ENCODE results near the gene MFSD2B. TPM values are rescaled to one million over a fixed set of nuclear protein-coding genes. Genes with fewer than 3 reads are reported as not detected.

The MFSD2B gene
- total RNA-seq, 1 experiment from 2014 or later, result 0.48 TPM

DNA sequence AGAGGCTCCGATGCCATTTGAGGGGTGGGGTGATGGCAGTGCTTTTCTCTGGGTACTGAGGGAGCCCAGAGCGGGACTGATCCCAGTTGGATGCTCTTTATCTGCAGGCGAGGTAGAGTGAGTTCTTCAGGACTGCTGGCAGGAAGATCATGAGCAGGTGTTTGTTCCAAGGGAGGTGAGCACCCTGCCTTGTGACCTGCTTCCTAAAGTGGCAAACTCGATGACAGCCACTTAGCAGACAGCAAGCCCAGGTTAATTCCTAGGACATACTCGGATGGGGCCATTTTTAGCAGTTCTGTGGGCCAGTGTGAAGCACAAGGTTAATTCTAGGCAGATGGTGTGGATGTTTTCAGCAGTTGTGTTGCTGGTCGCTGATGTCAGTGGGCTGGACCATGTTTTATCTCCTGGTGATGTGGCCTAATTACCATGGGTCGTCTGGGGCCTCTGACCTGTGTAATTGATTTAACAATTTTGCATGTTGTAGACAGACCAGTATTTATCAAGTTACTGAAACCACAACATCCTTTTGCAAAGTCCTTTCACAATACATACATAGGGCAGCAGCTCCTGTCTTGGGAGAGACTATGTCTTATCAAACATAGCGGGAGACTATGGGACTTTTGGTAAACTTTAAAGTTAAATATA lies 44.6 kb downstream of the MFSD2B start:
- H3K4me3 ChIP-seq (ENCODE audit: low read depth, low read length), result no peak overlapping the region
- H3K27me3 ChIP-seq (replicated peaks; ENCODE audit: control insufficient read depth, insufficient read depth, low read length), result no peaks in the 10 kb centered on the region
- POLR2A ChIA-PET, result no interaction called here
- no peaks in the 10 kb centered on the region; the same call in 1 of the 2 replicates for H3K4me1 ChIP-seq
- no peaks in the 10 kb centered on the region for H3K36me3 Mint-ChIP-seq (ENCODE audit: insufficient read depth, unreplicated experiment)
- TF ChIP-seq, protein P1, sequence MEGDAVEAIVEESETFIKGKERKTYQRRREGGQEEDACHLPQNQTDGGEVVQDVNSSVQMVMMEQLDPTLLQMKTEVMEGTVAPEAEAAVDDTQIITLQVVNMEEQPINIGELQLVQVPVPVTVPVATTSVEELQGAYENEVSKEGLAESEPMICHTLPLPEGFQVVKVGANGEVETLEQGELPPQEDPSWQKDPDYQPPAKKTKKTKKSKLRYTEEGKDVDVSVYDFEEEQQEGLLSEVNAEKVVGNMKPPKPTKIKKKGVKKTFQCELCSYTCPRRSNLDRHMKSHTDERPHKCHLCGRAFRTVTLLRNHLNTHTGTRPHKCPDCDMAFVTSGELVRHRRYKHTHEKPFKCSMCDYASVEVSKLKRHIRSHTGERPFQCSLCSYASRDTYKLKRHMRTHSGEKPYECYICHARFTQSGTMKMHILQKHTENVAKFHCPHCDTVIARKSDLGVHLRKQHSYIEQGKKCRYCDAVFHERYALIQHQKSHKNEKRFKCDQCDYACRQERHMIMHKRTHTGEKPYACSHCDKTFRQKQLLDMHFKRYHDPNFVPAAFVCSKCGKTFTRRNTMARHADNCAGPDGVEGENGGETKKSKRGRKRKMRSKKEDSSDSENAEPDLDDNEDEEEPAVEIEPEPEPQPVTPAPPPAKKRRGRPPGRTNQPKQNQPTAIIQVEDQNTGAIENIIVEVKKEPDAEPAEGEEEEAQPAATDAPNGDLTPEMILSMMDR (IDR thresholded peaks at IDR 0.05; ENCODE audit: insufficient read depth in 1 of 2, low read depth in 1 of 2, low read length in 1 of 2, severe bottlenecking in 1 of 2, unreplicated experiment in 1 of 2), result no peak
- CTCF ChIA-PET, result no interaction called here
- H3K4me3 Mint-ChIP-seq (ENCODE audit: unreplicated experiment), result no peak overlapping the region
- no peak overlapping the region for H3K27ac Mint-ChIP-seq (ENCODE audit: unreplicated experiment)
- intact Hi-C loops (cut with micrococcal nuclease; ENCODE audit: unreplicated experiment), result no loop called here
- no peaks in the 10 kb centered on the region for H3K4me1 Mint-ChIP-seq (ENCODE audit: low read depth, unreplicated experiment)
- BruUV-seq (replicated peaks), result no TSS peak
- H3K9me3 ChIP-seq, result no peaks in the 10 kb centered on the region
- DNase-seq, result no peak
- no peaks in the 10 kb centered on the region for H3K9me3 Mint-ChIP-seq (ENCODE audit: unreplicated experiment)
- no peaks in the 10 kb centered on the region for H3K27me3 Mint-ChIP-seq (ENCODE audit: insufficient read depth, unreplicated experiment)
- no peaks in the 10 kb centered on the region for H3K36me3 ChIP-seq (ENCODE audit: control insufficient read depth, insufficient read depth, low read length)

DNA sequence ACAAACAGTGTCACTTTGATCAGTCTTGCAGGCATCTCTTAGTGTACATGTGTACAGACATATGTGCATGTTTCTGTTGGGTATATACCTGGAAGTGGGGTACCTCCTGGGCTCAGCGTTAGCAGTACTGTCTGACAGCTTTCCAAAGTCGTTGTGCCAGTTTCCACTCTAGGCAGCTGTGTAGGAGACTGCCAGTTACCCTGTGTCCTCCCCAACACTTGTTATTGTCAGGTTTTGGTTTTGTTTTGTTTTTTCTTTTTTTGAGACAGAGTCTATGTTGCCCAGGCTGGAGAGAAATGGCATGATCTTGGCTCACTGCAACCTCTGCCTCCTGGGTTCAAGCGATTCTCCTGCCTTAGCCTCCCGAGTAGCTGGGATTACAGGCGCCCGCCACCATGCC lies 45.9 kb downstream of the MFSD2B start:
- H3K4me1 Mint-ChIP-seq (ENCODE audit: low read depth, unreplicated experiment), result no peaks in the 10 kb centered on the region
- CTCF ChIA-PET, result no interaction called here
- Histone ChIP-seq H3K27me3 (replicated peaks; ENCODE audit: control insufficient read depth, insufficient read depth, low read length) (no peaks in the 10 kb centered on the region), H3K36me3 (ENCODE audit: control insufficient read depth, insufficient read depth, low read length) (no peaks in the 10 kb centered on the region), H3K9me3 (no peaks in the 10 kb centered on the region), H3K4me1 (no peaks in the 10 kb centered on the region), H3K4me3 (ENCODE audit: low read depth, low read length) (no peak overlapping the region)
- TF ChIP-seq, protein P1 (IDR thresholded peaks at IDR 0.05; ENCODE audit: insufficient read depth in 1 of 2, low read depth in 1 of 2, low read length in 1 of 2, severe bottlenecking in 1 of 2, unreplicated experiment in 1 of 2), result no peak
- H3K27me3 Mint-ChIP-seq (ENCODE audit: insufficient read depth, unreplicated experiment), result no peaks in the 10 kb centered on the region
- no peak overlapping the region for H3K4me3 Mint-ChIP-seq (ENCODE audit: unreplicated experiment)
- peaks cover 4% of the 10 kb centered on the region for H3K36me3 Mint-ChIP-seq (ENCODE audit: insufficient read depth, unreplicated experiment)
- no peak overlapping the region for H3K27ac Mint-ChIP-seq (ENCODE audit: unreplicated experiment)
- POLR2A ChIA-PET, result no interaction called here
- DNase-seq, result no peak
- no TSS peak for BruUV-seq (replicated peaks)
- H3K9me3 Mint-ChIP-seq (ENCODE audit: unreplicated experiment), result no peaks in the 10 kb centered on the region
- intact Hi-C loops (cut with micrococcal nuclease; ENCODE audit: unreplicated experiment), result no loop called here

DNA sequence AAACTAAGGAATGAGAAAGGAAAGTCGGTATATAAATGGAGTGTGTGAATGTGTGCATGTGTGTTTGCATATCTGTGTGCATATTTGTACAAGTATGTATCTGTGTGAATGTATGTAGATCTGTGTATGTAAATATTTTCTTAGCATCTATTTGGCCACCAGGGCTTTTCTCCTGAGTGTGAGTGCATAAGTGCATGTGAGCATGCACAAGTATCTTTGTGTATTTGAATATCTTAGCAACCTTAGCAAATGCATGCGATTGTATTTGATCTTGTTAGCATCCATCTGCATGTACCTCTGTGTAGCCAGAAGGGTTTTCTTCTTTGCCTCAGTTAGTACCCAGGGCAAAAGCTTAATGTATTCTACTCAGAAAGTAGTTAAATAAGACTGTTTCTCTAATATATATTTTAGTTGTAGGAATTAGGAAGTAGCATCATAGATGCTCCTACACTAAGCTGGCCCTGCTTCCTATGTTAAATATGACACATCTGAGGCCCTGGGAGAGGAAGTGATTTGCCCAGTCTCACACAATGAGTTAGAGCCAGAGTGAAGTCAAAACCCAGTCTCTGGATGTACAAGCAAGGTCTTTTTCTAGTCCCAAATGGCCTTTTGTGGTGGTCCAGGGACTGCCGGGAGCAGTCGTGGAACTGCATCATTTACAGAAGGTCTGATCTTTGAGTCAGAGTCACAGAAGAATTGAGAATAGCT lies 48.8 kb downstream of the MFSD2B start:
- intact Hi-C loops (cut with micrococcal nuclease; ENCODE audit: unreplicated experiment), result no loop called here
- H3K27me3 Mint-ChIP-seq (ENCODE audit: insufficient read depth, unreplicated experiment), result no peaks in the 10 kb centered on the region
- ChIA-PET POLR2A (no interaction called here), CTCF (no interaction called here)
- H3K4me3 Mint-ChIP-seq (ENCODE audit: unreplicated experiment), result no peak overlapping the region
- no peak for DNase-seq
- no peak overlapping the region for H3K4me3 ChIP-seq (ENCODE audit: low read depth, low read length)
- no TSS peak for BruUV-seq (replicated peaks)
- no peaks in the 10 kb centered on the region for H3K9me3 ChIP-seq
- TF ChIP-seq, protein P1 (IDR thresholded peaks at IDR 0.05; ENCODE audit: insufficient read depth in 1 of 2, low read depth in 1 of 2, low read length in 1 of 2, severe bottlenecking in 1 of 2, unreplicated experiment in 1 of 2), result no peak
- no peaks in the 10 kb centered on the region for H3K27me3 ChIP-seq (replicated peaks; ENCODE audit: control insufficient read depth, insufficient read depth, low read length)
- no peaks in the 10 kb centered on the region for H3K4me1 ChIP-seq
- H3K4me1 Mint-ChIP-seq (ENCODE audit: low read depth, unreplicated experiment), result no peaks in the 10 kb centered on the region
- H3K27ac Mint-ChIP-seq (ENCODE audit: unreplicated experiment), result no peak overlapping the region
- peaks cover 4% of the 10 kb centered on the region for H3K36me3 Mint-ChIP-seq (ENCODE audit: insufficient read depth, unreplicated experiment)
- no peaks in the 10 kb centered on the region for H3K36me3 ChIP-seq (ENCODE audit: control insufficient read depth, insufficient read depth, low read length)
- no peaks in the 10 kb centered on the region for H3K9me3 Mint-ChIP-seq (ENCODE audit: unreplicated experiment)

All from Caco-2 (cell line).